B cell (primary cell): ENCODE measurements around the gene HS3ST5. TPM values are rescaled to one million over a fixed set of nuclear protein-coding genes. Genes with fewer than 3 reads are reported as not detected.

Experiments
- ATAC-seq: fragments of 200-7000 bp; cut with Tn5 transposase; one replicate; pipeline ENCODE4 v1.10.0; 2021; ENCODE audit warnings: low read depth, mild to moderate bottlenecking, moderate number of reproducible peaks, moderate library complexity
- CTCF ChIA-PET: fragments of 350-600 bp; sonication (Branson Sonifier 250); formaldehyde crosslinking; loops from one replicate; lab custom pipeline; 2021; ENCODE audit warnings: antibody characterized with exemption, inconsistent platforms; lab: Charles Lee
- POLR2A ChIA-PET: fragments of 350-600 bp; sonication (Branson Sonifier 250); formaldehyde crosslinking; loops from one replicate; lab custom pipeline; 2021; ENCODE audit warnings: antibody characterized with exemption; lab: Charles Lee
- DNase-seq: peaks from one replicate; pipeline ENCODE4 v3.0.0; 2013
- H2AFZ ChIP-seq: 2 replicates; pipeline ENCODE4 v1.6.1; 2012; ENCODE audit warnings: mild to moderate bottlenecking, low read depth, low read length; ENCODE audit not compliant: insufficient read depth, poor library complexity, severe bottlenecking
- H3K27ac ChIP-seq, 2 donors: 1 replicate in 1 of 2; 2 replicates in 1 of 2; pipeline ENCODE4 v1.5.1; 2012 to 2013; ENCODE audit warnings: low read length in 2 of 2, mild to moderate bottlenecking in 2 of 2, moderate library complexity in 1 of 2
- H3K27me3 ChIP-seq, 4 experiments: fragments of 200-600 bp in 1 of 4; sonication (generic) in 1 of 4; replicated peaks in 1 of 4; 1 replicate in 2 of 4; 2 replicates in 2 of 4; pipeline versions ENCODE4 v1.6.1 to v1.7.0; 2013 to 2016; ENCODE audit warnings: low read length in 3 of 4, mild to moderate bottlenecking in 2 of 4, mixed read lengths in 1 of 4, moderate library complexity in 1 of 4; ENCODE audit not compliant: insufficient read depth in 4 of 4, control insufficient read depth in 3 of 4; ENCODE audit errors: control extremely low read depth in 1 of 4
- H3K36me3 ChIP-seq, 2 experiments: replicated peaks in 1 of 2; 1 replicate in 1 of 2; 2 replicates in 1 of 2; pipeline versions ENCODE4 v1.6.1 to v1.7.1; 2013; ENCODE audit warnings: low read length in 1 of 2; ENCODE audit not compliant: insufficient read depth in 2 of 2, control insufficient read depth in 1 of 2; ENCODE audit errors: control extremely low read depth in 1 of 2, extremely low read depth in 1 of 2
- H3K4me1 ChIP-seq, 2 donors: fragments of 200-600 bp in 1 of 2; sonication (generic) in 1 of 2; 1 replicate in 1 of 2; 2 replicates in 1 of 2; pipeline versions ENCODE4 v1.5.1 to v1.6.1; 2013 to 2017; ENCODE audit warnings: low read length in 2 of 2; ENCODE audit not compliant: control insufficient read depth in 2 of 2, insufficient read depth in 2 of 2
- H3K4me2 ChIP-seq: replicated peaks from 2 replicates; pipeline ENCODE3; 2012; ENCODE audit warnings: mild to moderate bottlenecking, low read depth, low read length; ENCODE audit not compliant: poor library complexity, severe bottlenecking
- H3K4me3 ChIP-seq, 5 experiments: fragments of 200-600 bp in 1 of 5; sonication (generic) in 1 of 5; 1 replicate in 3 of 5; 2 replicates in 2 of 5; pipeline versions ENCODE4 v1.5.1 to v1.7.0; 2011 to 2016; ENCODE audit warnings: low read length in 4 of 5, mild to moderate bottlenecking in 4 of 5, low read depth in 2 of 5, control low read depth in 1 of 5, moderate library complexity in 1 of 5; ENCODE audit not compliant: insufficient read depth in 1 of 5; ENCODE audit errors: control extremely low read depth in 1 of 5, extremely low read depth in 1 of 5
- H3K79me2 ChIP-seq: fragments of 200-600 bp; sonication (generic); one replicate; pipeline ENCODE4 v1.6.0; 2016; ENCODE audit warnings: low read length; ENCODE audit not compliant: control insufficient read depth, insufficient read depth
- H3K9ac ChIP-seq: fragments of 200-600 bp; sonication (generic); 2 replicates; pipeline ENCODE4 v1.6.1; 2017; ENCODE audit warnings: mild to moderate bottlenecking, low read length, moderate library complexity
- H3K9me3 ChIP-seq, 3 donors: one replicate each; pipeline versions ENCODE4 v1.6.1 to v1.7.1; 2013; ENCODE audit warnings: low read length in 2 of 3; ENCODE audit not compliant: control insufficient read depth in 2 of 3, insufficient read depth in 1 of 3; ENCODE audit errors: control extremely low read depth in 1 of 3
- H4K20me1 ChIP-seq: 2 replicates; pipeline ENCODE4 v1.6.0; 2012; ENCODE audit warnings: mild to moderate bottlenecking, low read length; ENCODE audit not compliant: insufficient read depth, control insufficient read depth, poor library complexity, severe bottlenecking
- H3K27ac Mint-ChIP-seq: one replicate; pipeline ENCODE4 v1.8.0; 2021; ENCODE audit warnings: mixed read lengths
- H3K27me3 Mint-ChIP-seq: one replicate; pipeline ENCODE4 v1.8.0; 2021; ENCODE audit warnings: mixed read lengths
- H3K4me1 Mint-ChIP-seq: one replicate; pipeline ENCODE4 v1.8.0; 2021; ENCODE audit warnings: mixed read lengths
- H3K4me3 Mint-ChIP-seq: one replicate; pipeline ENCODE4 v1.8.0; 2021; ENCODE audit warnings: mixed read lengths
- H3K9me3 Mint-ChIP-seq: one replicate; pipeline ENCODE4 v1.8.0; 2022; ENCODE audit warnings: mixed read lengths; ENCODE audit not compliant: insufficient read depth
- EZH2 ChIP-seq: IDR thresholded peaks from 2 replicates; pipeline ENCODE4 v1.6.1; 2012; ENCODE audit warnings: borderline replicate concordance, low read depth, mild to moderate bottlenecking, moderate library complexity, low read length; ENCODE audit not compliant: insufficient read depth, poor library complexity, severe bottlenecking
- WGBS: methylation state at CpG from one replicate; pipeline ENCODE4 v1.1.5; 2013; ENCODE audit warnings: missing lambda C conversion rate; ENCODE audit not compliant: insufficient coverage; 5-methylcytosine and 5-hydroxymethylcytosine counted together
- intact Hi-C: fragments of 100-400 bp; cut with micrococcal nuclease; formaldehyde crosslinking; loops from one replicate; pipeline ENCODE4 v1.10.0; 2022
- polyA plus RNA-seq: library from polyadenylated mRNA; depleted of rRNA; stranded (reverse); fragments of >200 nt; gene quantifications from 2 replicates; pipeline ENCODE4 v1.2.3, GENCODE V29; 2012
- total RNA-seq, 2 donors: library from RNA; stranded (reverse); fragments of 120-200 nt in 1 of 2; gene quantifications; 1 replicate in 1 of 2; 2 replicates in 1 of 2; pipeline versions ENCODE4 v1.2.3 to v1.2.4, GENCODE V29; 2013 to 2022
- TF ChIP-seq, protein P1 (sequence below): fragments of 200-600 bp; IDR thresholded peaks from one replicate; pipeline ENCODE4 v1.8.0; 2022; ENCODE audit warnings: antibody characterized with exemption, mild to moderate bottlenecking

Gene HS3ST5
- total and polyA plus RNA-seq, 2 donors (not counting 1 experiment from before 2014, with no cell fraction given): not detected

DNA sequence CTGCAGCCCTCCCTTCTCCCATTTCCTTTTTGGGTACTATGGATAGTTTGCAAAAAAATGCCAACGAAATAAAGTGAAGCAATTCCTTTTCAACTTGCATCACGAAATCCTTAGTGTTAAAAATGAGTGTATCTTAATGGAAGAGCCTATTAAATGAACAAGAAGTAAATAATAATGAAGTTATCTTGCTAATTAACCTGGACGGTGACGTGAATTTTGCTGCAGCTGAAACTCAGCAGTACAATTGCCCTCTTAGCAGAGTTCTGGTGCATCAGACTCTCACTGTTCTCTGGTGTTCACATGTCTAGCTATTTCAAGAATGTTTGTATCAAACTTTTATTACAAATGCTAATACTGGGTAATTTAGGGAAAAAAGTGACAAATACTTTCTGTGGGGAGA, 252.2 kb downstream of the HS3ST5 start:
- no peak overlapping the region for H3K4me2 ChIP-seq
- ChIA-PET POLR2A (no interaction called here), CTCF (no interaction called here)
- no peak overlapping the region for H3K9ac ChIP-seq
- no peak overlapping the region for H2AFZ ChIP-seq
- H3K4me3 ChIP-seq: no peak overlapping the region
- no peak for TF ChIP-seq EZH2
- TF ChIP-seq, protein P1, sequence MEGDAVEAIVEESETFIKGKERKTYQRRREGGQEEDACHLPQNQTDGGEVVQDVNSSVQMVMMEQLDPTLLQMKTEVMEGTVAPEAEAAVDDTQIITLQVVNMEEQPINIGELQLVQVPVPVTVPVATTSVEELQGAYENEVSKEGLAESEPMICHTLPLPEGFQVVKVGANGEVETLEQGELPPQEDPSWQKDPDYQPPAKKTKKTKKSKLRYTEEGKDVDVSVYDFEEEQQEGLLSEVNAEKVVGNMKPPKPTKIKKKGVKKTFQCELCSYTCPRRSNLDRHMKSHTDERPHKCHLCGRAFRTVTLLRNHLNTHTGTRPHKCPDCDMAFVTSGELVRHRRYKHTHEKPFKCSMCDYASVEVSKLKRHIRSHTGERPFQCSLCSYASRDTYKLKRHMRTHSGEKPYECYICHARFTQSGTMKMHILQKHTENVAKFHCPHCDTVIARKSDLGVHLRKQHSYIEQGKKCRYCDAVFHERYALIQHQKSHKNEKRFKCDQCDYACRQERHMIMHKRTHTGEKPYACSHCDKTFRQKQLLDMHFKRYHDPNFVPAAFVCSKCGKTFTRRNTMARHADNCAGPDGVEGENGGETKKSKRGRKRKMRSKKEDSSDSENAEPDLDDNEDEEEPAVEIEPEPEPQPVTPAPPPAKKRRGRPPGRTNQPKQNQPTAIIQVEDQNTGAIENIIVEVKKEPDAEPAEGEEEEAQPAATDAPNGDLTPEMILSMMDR: no peak
- no peaks in the 10 kb centered on the region for H3K79me2 ChIP-seq
- ATAC-seq: no peak
- Mint-ChIP-seq H3K9me3 (no peaks in the 10 kb centered on the region), H3K4me3 (no peak overlapping the region), H3K27me3 (peaks cover 13% of the 10 kb centered on the region), H3K4me1 (no peaks in the 10 kb centered on the region), H3K27ac (no peak overlapping the region)
- H3K4me1 ChIP-seq: no peaks in the 10 kb centered on the region
- no CpG with 5 or more reads among the region's 4 CpGs for WGBS
- intact Hi-C loops: no loop called here
- H4K20me1 ChIP-seq: no peaks in the 10 kb centered on the region
- H3K27me3 ChIP-seq: peaks cover 0 to 3% (median 0%) of the 10 kb centered on the region in 4 experiments
- no peaks in the 10 kb centered on the region for H3K36me3 ChIP-seq
- H3K9me3 ChIP-seq: no peaks in the 10 kb centered on the region
- no peak for DNase-seq
- H3K27ac ChIP-seq: no peak overlapping the region

DNA sequence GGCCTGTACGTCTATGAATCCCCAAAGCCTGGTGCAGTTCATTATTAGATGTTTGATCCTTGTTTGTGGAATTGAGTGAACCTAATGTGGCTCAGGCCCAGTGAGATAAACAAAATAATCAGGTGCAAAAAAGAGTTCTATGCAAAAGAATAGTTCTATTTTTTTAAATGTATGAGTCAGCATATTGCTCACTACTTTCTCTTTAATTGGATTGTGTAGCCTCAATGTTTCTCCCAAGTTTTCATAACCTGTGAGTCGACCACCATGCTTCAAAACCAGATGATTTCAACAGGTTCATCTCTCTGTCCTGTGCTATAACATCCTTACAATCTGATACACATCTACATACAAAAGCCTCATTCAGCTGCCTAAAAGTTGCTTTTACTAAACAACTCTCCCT, 255.3 kb downstream of the HS3ST5 start:
- Histone ChIP-seq H3K4me1 (no peaks in the 10 kb centered on the region), H3K4me2 (no peak overlapping the region), H3K4me3 (no peak overlapping the region), H4K20me1 (no peaks in the 10 kb centered on the region), H3K9ac (no peak overlapping the region), H3K27me3 (peaks cover 0 to 4% (median 1%) of the 10 kb centered on the region in 4 experiments), H3K27ac (no peak overlapping the region), H3K9me3 (no peaks in the 10 kb centered on the region), H2AFZ (no peak overlapping the region), H3K36me3 (no peaks in the 10 kb centered on the region), H3K79me2 (no peaks in the 10 kb centered on the region)
- Mint-ChIP-seq H3K27me3 (peaks cover 16% of the 10 kb centered on the region), H3K4me1 (no peaks in the 10 kb centered on the region), H3K4me3 (no peak overlapping the region), H3K27ac (no peak overlapping the region), H3K9me3 (no peaks in the 10 kb centered on the region)
- POLR2A ChIA-PET: no interaction called here
- ATAC-seq: no peak
- 100% methylated on average over 2 of the region's 2 CpGs for WGBS
- TF ChIP-seq, protein P1: no peak
- no peak for TF ChIP-seq EZH2
- intact Hi-C loops: no loop called here
- CTCF ChIA-PET: no interaction called here
- no peak for DNase-seq
